Left hindlimb (tissue), 1 donor: ENCODE data around the gene GABARAP.
A peak's percentile ranks its signal among the peaks of the same experiment; 100 is the strongest.

Source experiments
- DNase-seq: peaks from one replicate; pipeline ENCODE4 v3.0.0-alpha.2; 2018

Gene GABARAP

GRCh38 chr17:7260651-7261378, 18.6 kb upstream of the GABARAP start:
- DNase-seq: peak; percentile 30

GRCh38 chr17:7260151-7260550, 17.9 kb upstream of the GABARAP start:
- DNase-seq: no peak

- DNase-seq: no peak
Observed at GRCh38 chr17:7259555-7259889, 17.3 kb upstream of the GABARAP start.

GRCh38 chr17:7258731-7259554, 16.7 kb upstream of the GABARAP start:
- DNase-seq: no peak

GRCh38 chr17:7256766-7257456, 14.7 kb upstream of the GABARAP start:
- DNase-seq: no peak

GRCh38 chr17:7254511-7254910, 12.3 kb upstream of the GABARAP start:
- no peak for DNase-seq

- no peak for DNase-seq
Observed at GRCh38 chr17:7253082-7253481, 10.8 kb upstream of the GABARAP start.

GRCh38 chr17:7252176-7253043, 10.2 kb upstream of the GABARAP start, which contains the start of gene ELP5:
ELP5 (plus strand) TSS chr17:7252215; CDS start chr17:7252551, 336 bp downstream.
- peak; percentile 96 for DNase-seq

GRCh38 chr17:7251661-7252175, 9.5 kb upstream of the GABARAP start, which contains the start of gene CTDNEP1:
CTDNEP1 (minus strand) TSS chr17:7251734; CDS start chr17:7251296, 438 bp downstream.
- peak; percentile 99 for DNase-seq

- DNase-seq: no peak
Observed at GRCh38 chr17:7250695-7251627, 8.7 kb upstream of the GABARAP start.

- DNase-seq: no peak
Observed at GRCh38 chr17:7249830-7250229, 7.6 kb upstream of the GABARAP start.

GRCh38 chr17:7249214-7249613, 7.0 kb upstream of the GABARAP start:
- no peak for DNase-seq

- no peak for DNase-seq
Observed at GRCh38 chr17:7248796-7249195, 6.5 kb upstream of the GABARAP start.

- no peak for DNase-seq
Observed at GRCh38 chr17:7246779-7247178, 4.5 kb upstream of the GABARAP start.

GRCh38 chr17:7243838-7244237, 1.6 kb upstream of the GABARAP start:
- DNase-seq: peak; percentile 17

GRCh38 chr17:7243453-7243729, 1.1 kb upstream of the GABARAP start:
- DNase-seq: no peak

GRCh38 chr17:7242717-7243452, 636 bp upstream of the GABARAP start:
- peak; percentile 96 for DNase-seq

- peak; percentile 24 for DNase-seq
Observed at GRCh38 chr17:7241090-7241733, 1.0 kb downstream of the GABARAP start.

GRCh38 chr17:7240375-7240774, 1.9 kb downstream of the GABARAP start:
- no peak for DNase-seq
